Stimulated activated CD4-positive, alpha-beta T cell treated with anti-CD3 and anti-CD28 coated beads, Interleukin-15, amount 100 ng/mL, for 1 hour (primary cell): ENCODE data around the gene SLC15A2.

Source experiments
- DNase-seq, 2 donors: peaks; one replicate each; pipeline ENCODE4 v3.0.0-alpha.2; 2020; ENCODE audit warnings: low read depth in 1 of 2, low spot score in 1 of 2

Gene SLC15A2

DNA sequence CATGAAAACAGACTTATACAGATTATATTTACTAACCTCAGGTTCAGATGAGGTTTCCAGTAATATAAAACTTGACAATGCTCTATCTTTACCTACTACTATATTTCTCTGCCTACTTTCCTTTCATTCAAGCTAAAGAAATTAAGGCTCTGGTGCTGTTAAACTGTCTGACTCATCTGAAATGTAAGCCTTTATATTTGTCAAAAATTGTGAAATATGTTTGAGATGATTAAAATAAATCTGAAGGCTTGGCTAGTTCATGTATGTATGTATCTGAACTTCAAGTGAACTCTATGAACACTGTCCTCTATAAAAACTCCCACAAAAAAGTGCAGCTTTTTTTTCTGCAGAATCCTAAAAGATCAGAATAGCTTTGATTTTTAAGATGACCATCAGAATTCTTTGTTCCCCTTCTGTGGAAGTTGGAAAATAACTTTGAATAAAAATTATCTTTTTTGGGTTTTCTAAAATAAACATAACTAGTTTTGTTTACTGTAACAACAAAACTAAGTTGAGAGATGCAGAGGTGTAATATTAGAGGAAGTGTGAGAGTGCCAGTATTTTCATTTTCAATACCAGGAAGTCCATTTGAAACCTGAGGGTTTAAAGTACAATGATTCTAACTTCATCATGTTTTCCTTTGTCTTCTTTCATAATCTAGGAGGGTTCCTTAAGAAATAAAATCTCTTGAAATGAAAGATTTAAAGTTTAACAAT lies 85.7 kb downstream of the SLC15A2 start:
- no peak for DNase-seq

DNA sequence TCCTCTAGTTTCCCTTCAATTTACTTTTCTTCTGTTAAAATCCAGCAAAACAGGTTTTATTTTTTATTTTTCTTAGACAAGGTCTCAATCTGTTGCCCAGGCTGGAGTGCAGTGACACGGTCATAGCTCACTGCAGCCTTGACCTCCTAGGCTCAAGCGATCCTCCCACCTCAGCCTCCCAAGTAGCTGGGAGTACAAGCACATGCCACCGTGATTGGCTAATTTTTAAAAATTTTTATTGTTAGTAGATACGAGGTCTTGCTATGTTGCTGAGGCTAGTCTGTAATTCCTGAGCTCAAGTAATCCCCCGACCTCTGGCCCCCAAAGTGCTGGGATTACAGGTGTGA lies 86.2 kb downstream of the SLC15A2 start:
- no peak for DNase-seq

DNA sequence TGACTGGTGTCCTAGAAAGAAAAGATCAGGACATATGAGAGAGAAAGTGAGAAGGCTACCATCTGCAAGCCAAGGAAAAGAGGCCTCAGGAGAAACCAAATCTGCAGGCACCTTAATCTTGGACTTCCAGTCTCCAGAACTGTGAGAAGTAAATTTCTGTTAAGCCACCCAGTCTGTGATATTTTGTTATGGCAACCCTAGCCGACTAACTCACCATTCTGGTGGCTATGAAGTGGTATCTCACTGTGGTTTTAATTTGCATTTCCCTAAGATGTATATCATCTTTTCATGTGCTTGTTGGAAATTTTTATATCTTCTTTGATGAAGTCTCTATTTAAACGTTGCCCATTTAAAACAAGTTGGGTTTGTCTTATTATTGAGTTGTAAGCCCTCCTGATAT lies 87.3 kb downstream of the SLC15A2 start:
- no peak for DNase-seq

DNA sequence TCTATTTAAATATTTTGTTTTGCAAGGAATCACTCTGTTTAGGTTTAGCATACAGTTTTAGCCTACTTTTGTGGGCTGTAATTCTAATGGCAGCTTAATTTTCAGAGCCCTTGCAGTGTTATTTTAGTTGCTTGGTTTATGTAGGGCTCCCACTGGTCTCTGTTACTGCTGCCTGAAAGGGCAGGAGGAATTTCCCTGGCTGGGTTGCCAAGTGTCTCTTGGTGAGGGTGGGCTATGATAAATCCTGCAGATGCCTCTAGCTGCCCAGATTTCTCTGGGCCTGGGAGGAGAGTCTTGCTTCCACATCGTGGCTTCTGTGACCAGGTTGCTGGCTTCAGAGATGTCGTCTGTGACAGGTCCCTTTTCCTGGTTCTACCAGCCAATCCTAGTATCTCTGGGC lies 91.6 kb downstream of the SLC15A2 start:
- DNase-seq = no peak

DNA sequence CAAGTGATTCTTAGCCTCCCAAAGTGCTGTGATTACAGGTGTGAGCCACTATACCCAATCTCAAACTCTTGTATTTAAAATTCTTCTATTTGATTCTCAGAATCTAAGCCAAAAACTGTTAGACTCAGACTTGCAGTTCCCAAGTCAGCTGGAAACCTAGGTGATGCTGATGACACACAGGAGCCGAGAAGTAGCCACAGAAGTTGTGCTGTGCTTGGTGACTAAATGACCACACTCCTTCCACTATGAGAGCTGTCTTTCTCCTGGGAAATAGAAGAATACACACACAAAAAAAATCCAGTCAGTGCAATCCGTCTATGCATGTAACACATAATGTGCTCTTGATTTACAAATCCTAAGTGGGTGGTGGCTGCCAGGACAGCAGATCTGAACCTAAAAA lies 93.9 kb downstream of the SLC15A2 start:
- no peak for DNase-seq

DNA sequence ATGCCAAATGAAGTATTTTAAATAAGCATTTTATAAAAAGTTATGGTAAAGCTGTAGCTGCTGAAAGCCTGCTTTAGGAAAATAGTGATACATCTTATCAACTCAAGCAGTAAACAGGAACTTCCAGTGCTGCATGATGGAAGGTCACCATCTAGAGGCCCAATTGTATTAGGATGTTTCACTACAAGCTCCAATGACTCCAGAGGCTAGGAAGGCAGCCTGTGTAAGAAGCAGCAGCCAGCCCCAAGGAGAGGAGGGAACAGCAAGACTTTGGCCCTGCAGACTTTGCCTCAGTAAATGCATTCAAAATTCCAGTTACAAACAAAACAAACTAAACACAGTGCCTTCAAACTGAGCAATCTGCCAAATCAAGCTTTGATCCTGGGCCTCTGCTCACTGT lies 95.7 kb downstream of the SLC15A2 start:
- DNase-seq = no peak

DNA sequence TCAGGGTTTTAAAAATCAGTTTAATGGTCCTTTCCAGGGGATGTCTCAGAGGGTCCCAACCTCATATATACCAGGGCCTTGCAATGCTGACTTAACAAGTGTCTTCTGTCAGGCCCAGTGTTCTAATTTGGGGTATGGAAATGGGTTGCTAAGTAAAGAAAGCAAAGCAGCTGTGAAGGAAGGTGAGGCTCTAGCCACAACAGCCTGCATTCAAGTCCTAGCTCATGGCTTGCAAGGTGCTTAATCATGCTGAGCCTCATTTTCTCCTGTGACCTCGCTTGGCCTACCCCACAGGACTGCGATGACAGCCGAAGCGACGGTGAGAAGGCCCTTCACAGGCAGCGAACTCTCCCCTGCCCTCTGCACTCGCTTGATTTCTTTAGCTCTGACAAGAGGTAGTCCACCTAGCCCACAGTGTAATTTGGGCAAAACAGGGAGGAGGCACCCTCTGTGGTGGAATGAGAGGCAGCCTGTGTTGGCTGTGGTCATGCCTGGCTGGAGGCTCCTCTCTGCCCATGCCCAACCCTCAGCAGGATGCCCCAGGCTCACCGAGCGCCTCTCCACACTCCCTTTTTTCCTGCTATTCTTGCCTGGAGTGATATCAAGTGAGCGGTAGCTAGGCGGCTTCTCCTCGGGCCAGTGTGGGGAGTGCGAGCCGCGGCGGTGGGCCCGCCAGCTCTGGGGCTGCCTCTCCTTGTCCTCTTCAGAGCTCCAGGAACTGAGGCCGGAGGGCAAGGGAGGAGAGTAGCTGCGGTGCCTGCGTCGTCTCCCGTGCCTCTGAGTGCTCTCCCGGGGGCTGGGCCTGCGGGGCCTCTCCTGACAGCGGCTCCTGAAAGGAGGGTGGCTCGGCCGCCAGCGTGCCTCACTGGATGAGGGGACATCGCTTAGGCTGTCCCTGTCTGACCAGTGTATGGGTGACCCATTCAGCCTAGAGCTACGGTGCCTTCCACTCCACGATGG lies 98.7 kb downstream of the SLC15A2 start:
- no peak for DNase-seq
